ENCODE data around the gene LCN10. TPM values are rescaled to one million over a fixed set of nuclear protein-coding genes. Genes with fewer than 3 reads are reported as not detected.

Gene LCN10
- total and polyA plus RNA-seq, 12 donors: 0.44 to 144 (median 3.1) TPM

- TF ChIP-seq, protein P1, sequence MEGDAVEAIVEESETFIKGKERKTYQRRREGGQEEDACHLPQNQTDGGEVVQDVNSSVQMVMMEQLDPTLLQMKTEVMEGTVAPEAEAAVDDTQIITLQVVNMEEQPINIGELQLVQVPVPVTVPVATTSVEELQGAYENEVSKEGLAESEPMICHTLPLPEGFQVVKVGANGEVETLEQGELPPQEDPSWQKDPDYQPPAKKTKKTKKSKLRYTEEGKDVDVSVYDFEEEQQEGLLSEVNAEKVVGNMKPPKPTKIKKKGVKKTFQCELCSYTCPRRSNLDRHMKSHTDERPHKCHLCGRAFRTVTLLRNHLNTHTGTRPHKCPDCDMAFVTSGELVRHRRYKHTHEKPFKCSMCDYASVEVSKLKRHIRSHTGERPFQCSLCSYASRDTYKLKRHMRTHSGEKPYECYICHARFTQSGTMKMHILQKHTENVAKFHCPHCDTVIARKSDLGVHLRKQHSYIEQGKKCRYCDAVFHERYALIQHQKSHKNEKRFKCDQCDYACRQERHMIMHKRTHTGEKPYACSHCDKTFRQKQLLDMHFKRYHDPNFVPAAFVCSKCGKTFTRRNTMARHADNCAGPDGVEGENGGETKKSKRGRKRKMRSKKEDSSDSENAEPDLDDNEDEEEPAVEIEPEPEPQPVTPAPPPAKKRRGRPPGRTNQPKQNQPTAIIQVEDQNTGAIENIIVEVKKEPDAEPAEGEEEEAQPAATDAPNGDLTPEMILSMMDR (IDR thresholded peaks at IDR 0.05): no peak
- Histone ChIP-seq H3K4me3 (no peak overlapping the region), H3K4me1 (peaks cover 0 to 5% (median under 1%) of the 10 kb centered on the region in 9 donors), H3K36me3 (no peaks in the 10 kb centered on the region), H3K27me3 (no peaks in the 10 kb centered on the region), H3K27ac (no peak overlapping the region), H3K9me3 (no peaks in the 10 kb centered on the region)
- WGBS, 2 donors: 96 to 99% methylated on average over 3 of the region's 3 CpGs
- ATAC-seq (no peak), DNase-seq (no peak)
- intact Hi-C loops (cut with DNase I): loop anchor here in 2 of 10 donors (10.0 kb wide), 2 partner anchors 282 to 452 kb away; partner anchors contain the start of gene SLC34A3 (in 1 of the 2)
Measured at GRCh38 chr9:136782452-136782851, 39.7 kb upstream of the LCN10 start.

DNA sequence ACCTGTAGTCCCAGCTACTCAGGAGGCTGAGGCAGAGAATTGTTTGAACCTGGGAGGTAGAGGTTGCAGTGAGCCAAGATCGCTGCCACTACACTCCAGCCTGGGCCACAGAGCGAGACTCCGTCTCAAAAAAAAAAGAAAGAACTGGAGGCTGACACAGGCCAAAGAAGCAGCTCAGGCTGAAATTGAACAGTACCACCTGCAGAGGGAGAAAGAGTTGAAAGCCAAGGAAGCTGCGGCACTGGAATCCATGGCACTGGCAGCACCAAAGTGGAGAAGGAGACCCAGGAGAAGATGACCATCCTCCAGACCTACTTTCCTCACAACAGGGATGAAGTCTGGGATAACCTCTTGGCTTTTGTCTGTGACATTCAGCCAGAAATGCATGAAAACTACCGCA, 37.1 kb upstream of the LCN10 start:
- Histone ChIP-seq H3K27ac (no peak overlapping the region), H3K4me3 (no peak overlapping the region), H3K9me3 (no peaks in the 10 kb centered on the region), H3K36me3 (no peaks in the 10 kb centered on the region), H3K4me1 (no peaks in the 10 kb centered on the region), H3K27me3 (no peaks in the 10 kb centered on the region)
- 74 to 76% methylated on average over 5 of the region's 5 CpGs for WGBS, 2 donors
- intact Hi-C loops (cut with DNase I): loop anchor here in 2 of 10 donors (10.0 kb wide), 2 partner anchors 285 to 455 kb away; partner anchors contain the start of gene SLC34A3 (in 1 of the 2)
- TF ChIP-seq, protein P1 (IDR thresholded peaks at IDR 0.05): no peak
- ATAC-seq (no peak), DNase-seq (no peak)

DNA sequence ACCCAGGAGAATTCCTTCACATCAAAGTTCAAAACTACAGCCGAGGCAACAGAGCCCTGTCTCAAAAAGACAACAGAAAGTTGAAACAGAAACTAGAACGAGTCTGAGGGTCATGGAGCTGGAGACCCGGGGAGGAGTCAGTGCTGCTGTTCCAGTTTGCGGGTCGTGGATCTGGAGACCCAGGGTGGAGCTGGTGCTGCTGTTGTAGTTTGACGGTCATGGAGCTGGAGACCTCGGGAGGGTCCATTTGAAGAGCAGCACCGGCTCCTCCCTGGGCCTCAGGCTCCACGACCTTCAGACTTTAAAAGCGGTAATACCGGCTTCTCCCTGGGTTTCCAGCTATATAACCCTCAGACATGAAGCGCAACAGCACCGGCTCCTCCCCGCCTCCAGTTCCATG, 34.6 kb upstream of the LCN10 start:
- TF ChIP-seq, protein P1 (IDR thresholded peaks at IDR 0.05): no peak
- peaks cover 0 to 12% (median 0%) of the 10 kb centered on the region in 11 donors for H3K9me3 ChIP-seq
- no peaks in the 10 kb centered on the region for H3K36me3 ChIP-seq
- H3K4me1 ChIP-seq: no peaks in the 10 kb centered on the region
- H3K4me3 ChIP-seq: no peak overlapping the region
- WGBS, 2 donors: 78 to 85% methylated on average over 14 of the region's 14 CpGs
- intact Hi-C loops (cut with DNase I): no loop called here
- ATAC-seq (no peak), DNase-seq (no peak)
- H3K27me3 ChIP-seq: no peaks in the 10 kb centered on the region
- no peak overlapping the region for H3K27ac ChIP-seq

DNA sequence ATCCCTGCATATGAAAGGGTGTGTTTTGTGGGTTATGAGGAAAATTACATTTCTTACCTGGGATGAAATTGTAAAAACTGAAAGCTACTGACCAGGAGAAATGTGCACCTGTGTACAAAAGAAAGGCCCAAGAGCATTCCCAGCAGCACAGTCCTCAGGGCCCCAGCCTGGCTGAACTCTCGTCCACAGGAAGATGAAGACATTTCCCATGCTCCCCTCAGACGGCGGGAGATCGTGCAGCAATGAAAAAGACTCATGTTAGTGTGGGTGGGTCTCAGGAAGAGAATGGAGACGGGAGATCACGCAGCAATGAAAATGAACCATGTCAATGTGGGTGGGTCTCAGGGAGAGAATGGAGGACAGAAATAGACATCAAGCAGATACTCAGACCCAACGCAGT, 34.2 kb upstream of the LCN10 start:
- WGBS, 2 donors: 40 to 50% methylated on average over 7 of the region's 7 CpGs
- Histone ChIP-seq H3K4me1 (no peaks in the 10 kb centered on the region), H3K4me3 (no peak overlapping the region), H3K27me3 (no peaks in the 10 kb centered on the region), H3K36me3 (no peaks in the 10 kb centered on the region), H3K9me3 (peaks cover 0 to 12% (median 0%) of the 10 kb centered on the region in 11 donors), H3K27ac (no peak overlapping the region)
- TF ChIP-seq, protein P1 (IDR thresholded peaks at IDR 0.05): no peak
- DNase-seq: no peak
- no peak for ATAC-seq
- intact Hi-C loops (cut with DNase I): no loop called here

Measured in heart right ventricle (tissue), 16 donors.